ENCODE data around the gene MTERF4. TPM values are rescaled to one million over a fixed set of nuclear protein-coding genes. Genes with fewer than 3 reads are reported as not detected.

The MTERF4 gene
- total and polyA plus RNA-seq, 10 of the 15 experiments (the other 5 are each of a cell fraction or from before 2014, with no cell fraction given), result 36.7 to 69.1 (median 45.5) TPM

- DNase-seq (ENCODE audit: low read depth, low spot score) (no peak), ATAC-seq (no peak), FAIRE-seq (no peak)
- ChIA-PET CTCF (no interaction called here), SMC1A (ENCODE audit: uncharacterized antibody, unreplicated experiment) (interaction anchor here (0.8 to 6.2 kb wide), 6 partner anchors 17 to 72 kb away, joined by 3 to 45 read pairs (median 3); partner anchors contain the start of gene MTERF4), RAD21 (ENCODE audit: unreplicated experiment) (interaction anchor here (0.9 to 1.2 kb wide), 2 partner anchors 9 to 46 kb away, joined by 3 to 4 read pairs; no protein-coding TSS in a partner anchor), POLR2A (interaction anchor here (1.0 to 1.2 kb wide), 2 partner anchors 13 to 33 kb away, joined by 3 read pairs; no protein-coding TSS in a partner anchor)
- peaks cover 37% of the 10 kb centered on the region for H3K79me2 ChIP-seq (ENCODE audit: control insufficient read depth, insufficient read depth, low read length)
- H3K36me3 ChIP-seq (ENCODE audit: control insufficient read depth in 2 of 2, insufficient read depth in 2 of 2, low read length in 1 of 2), result no peaks in the 10 kb centered on the region; a peak in 1 of 4 replicates
- no peaks in the 10 kb centered on the region for H3K27me3 ChIP-seq (replicated peaks in 1 of 2; ENCODE audit: control insufficient read depth in 2 of 2, insufficient read depth in 2 of 2, low read length in 1 of 2)
- H3K4me1 ChIP-seq (ENCODE audit: control insufficient read depth, insufficient read depth, low read length), result peaks cover 16% of the 10 kb centered on the region
- in situ Hi-C loops (cut with MboI), result no loop called here
- no peak overlapping the region for H3K9ac ChIP-seq (ENCODE audit: control insufficient read depth, insufficient read depth, low read length)
- H4K20me1 ChIP-seq (ENCODE audit: control insufficient read depth, insufficient read depth), result no peaks in the 10 kb centered on the region
- peak overlapping the region; percentile 19; the same call in 1 of the 2 replicates for H3K4me2 ChIP-seq (ENCODE audit: control insufficient read depth, insufficient read depth)
- no peak overlapping the region for H2AFZ ChIP-seq (ENCODE audit: control insufficient read depth, low read depth, low read length)
- no TSS peak for BruUV-seq (replicated peaks)
- peak; percentile 42; the same call in 1 of the 2 replicates for TF ChIP-seq SPI1 (IDR thresholded peaks at IDR 0.05; ENCODE audit: borderline replicate concordance, insufficient read depth, low read depth, low read length)
- TF ChIP-seq IKZF1 (conservative IDR thresholded peaks at IDR 0.05), result peak; percentile 30; the same call in 1 of the 2 replicates
- TF ChIP-seq IKZF2 (IDR thresholded peaks at IDR 0.05), result peak; percentile 40 to 58; a peak in 1 of 4 replicates
- TF ChIP-seq FOS (IDR thresholded peaks at IDR 0.05; ENCODE audit: borderline replicate concordance, extremely low read depth, insufficient read length), result no peak
- no peak for TF ChIP-seq YBX1 (IDR thresholded peaks at IDR 0.05)
- no peak overlapping the region for H3K4me3 ChIP-seq
- no peak overlapping the region for H3K27ac ChIP-seq (ENCODE audit: control insufficient read depth, insufficient read depth)
- intact Hi-C loops (cut with micrococcal nuclease; ENCODE audit: unreplicated experiment), result loop anchor here (5.0 to 10.0 kb wide), 2 partner anchors 44 to 61 kb away; partner anchors contain the start of gene MTERF4
- 58% methylated on average over 4 of the region's 4 CpGs for WGBS (ENCODE audit: insufficient coverage, insufficient replicate concordance, low lambda C conversion rate, missing lambda C conversion rate)
- H3K9me3 ChIP-seq (replicated peaks; ENCODE audit: control insufficient read depth, insufficient read depth, low read length), result no peaks in the 10 kb centered on the region
Measured at GRCh38 chr2:241146286-241146685, 44.2 kb upstream of the MTERF4 start.

- Histone ChIP-seq H3K4me1 (ENCODE audit: control insufficient read depth, insufficient read depth, low read length) (peaks cover 4% of the 10 kb centered on the region), H2AFZ (ENCODE audit: control insufficient read depth, low read depth, low read length) (no peak overlapping the region), H3K27ac (ENCODE audit: control insufficient read depth, insufficient read depth) (no peak overlapping the region), H3K9me3 (replicated peaks; ENCODE audit: control insufficient read depth, insufficient read depth, low read length) (no peaks in the 10 kb centered on the region), H3K9ac (ENCODE audit: control insufficient read depth, insufficient read depth, low read length) (no peak overlapping the region), H3K36me3 (ENCODE audit: control insufficient read depth in 2 of 2, insufficient read depth in 2 of 2, low read length in 1 of 2) (peaks cover 5 to 14% of the 10 kb centered on the region in 2 experiments), H3K4me2 (ENCODE audit: control insufficient read depth, insufficient read depth) (no peak overlapping the region), H4K20me1 (ENCODE audit: control insufficient read depth, insufficient read depth) (no peaks in the 10 kb centered on the region), H3K4me3 (no peak overlapping the region), H3K79me2 (ENCODE audit: control insufficient read depth, insufficient read depth, low read length) (peaks cover 11% of the 10 kb centered on the region), H3K27me3 (replicated peaks in 1 of 2; ENCODE audit: control insufficient read depth in 2 of 2, insufficient read depth in 2 of 2, low read length in 1 of 2) (no peaks in the 10 kb centered on the region; a peak in 1 of 4 replicates)
- POLR2A ChIA-PET, result no interaction called here
- 88% methylated on average over 9 of the region's 9 CpGs for WGBS (ENCODE audit: insufficient coverage, insufficient replicate concordance, low lambda C conversion rate, missing lambda C conversion rate)
- SMC1A ChIA-PET (ENCODE audit: uncharacterized antibody, unreplicated experiment), result interaction anchor here (1.2 to 1.5 kb wide), 2 partner anchors 25 to 64 kb away, joined by 3 to 5 read pairs; no protein-coding TSS in a partner anchor
- intact Hi-C loops (cut with micrococcal nuclease; ENCODE audit: unreplicated experiment) (loop anchor here (10.0 kb wide), 1 partner anchor 58 kb away; no protein-coding TSS in a partner anchor), in situ Hi-C loops (cut with MboI) (no loop called here)
- DNase-seq (ENCODE audit: low read depth, low spot score) (no peak), FAIRE-seq (no peak), ATAC-seq (no peak)
- RAD21 ChIA-PET (ENCODE audit: unreplicated experiment), result interaction anchor here (0.9 kb wide), 1 partner anchor 43 kb away, joined by 3 read pairs; no protein-coding TSS in a partner anchor
- BruUV-seq (replicated peaks), result no TSS peak
- CTCF ChIA-PET, result no interaction called here
- TF ChIP-seq PML (IDR thresholded peaks at IDR 0.05; ENCODE audit: low read length) (no peak), HDGF (IDR thresholded peaks at IDR 0.05) (no peak), MYB (IDR thresholded peaks at IDR 0.05; ENCODE audit: borderline replicate concordance, low read depth, low read length) (no peak), NFYA (IDR thresholded peaks at IDR 0.05; ENCODE audit: borderline replicate concordance, low read depth, low read length) (no peak), MLLT1 (IDR thresholded peaks at IDR 0.05) (no peak), ZNF24 (IDR thresholded peaks at IDR 0.05) (no peak), ATF2 (IDR thresholded peaks at IDR 0.05; ENCODE audit: low read length) (no peak), BCL3 (IDR thresholded peaks at IDR 0.05; ENCODE audit: borderline replicate concordance, insufficient read depth, low read depth, low read length, poor library complexity, severe bottlenecking) (no peak)
Measured at GRCh38 chr2:241142593-241142992, 40.5 kb upstream of the MTERF4 start.
